AG09309 (cell line): ENCODE data around the gene SLC22A8.

Experiments used
- DNase-seq: peaks from one replicate; pipeline ENCODE4 v3.0.0-alpha.2; 2010; ENCODE audit warnings: low read depth
- H3K4me3 ChIP-seq: 2 replicates; pipeline ENCODE4 v1.5.1; 2011; ENCODE audit warnings: mild to moderate bottlenecking, low read depth, low read length, moderate library complexity; ENCODE audit not compliant: control insufficient read depth
- CTCF ChIP-seq: IDR thresholded peaks from 2 replicates; pipeline ENCODE4 v1.5.1; 2011; ENCODE audit warnings: mild to moderate bottlenecking, low read depth, low read length, inconsistent platforms; ENCODE audit not compliant: insufficient read depth, control insufficient read depth; ENCODE audit errors: missing control alignments

Gene SLC22A8

GRCh38 chr11:63022441-63022840 is 6.8 kb upstream of the SLC22A8 start:
- DNase-seq, result no peak
- H3K4me3 ChIP-seq, result no peak overlapping the region
- no peak for TF ChIP-seq CTCF

- peak; percentile 45 for TF ChIP-seq CTCF
- no peak overlapping the region for H3K4me3 ChIP-seq
Observed at GRCh38 chr11:63020671-63021291, 5.1 kb upstream of the SLC22A8 start.

GRCh38 chr11:63019506-63019905 is 3.9 kb upstream of the SLC22A8 start:
- no peak for DNase-seq
- H3K4me3 ChIP-seq, result no peak overlapping the region
- no peak for TF ChIP-seq CTCF

More at GRCh38 chr11:63020671-63021291, 5.1 kb upstream of the SLC22A8 start:
- DNase-seq, result no peak

GRCh38 chr11:63017306-63017974 is 1.8 kb upstream of the SLC22A8 start:
- no peak for TF ChIP-seq CTCF
- no peak for DNase-seq
- H3K4me3 ChIP-seq, result no peak overlapping the region

- H3K4me3 ChIP-seq, result no peak overlapping the region
- DNase-seq, result no peak
- TF ChIP-seq CTCF, result no peak
Observed at GRCh38 chr11:63014408-63015055, 1.1 kb downstream of the SLC22A8 start.

GRCh38 chr11:63012839-63013238 is 2.8 kb downstream of the SLC22A8 start:
- no peak for DNase-seq
- TF ChIP-seq CTCF, result no peak
- H3K4me3 ChIP-seq, result no peak overlapping the region
